Spleen (tissue), 7 donors: Measurements from ENCODE around the gene EFCAB12.
"Not testable (repeated sequence)": the region's sequence is repeated elsewhere in the genome, so short reads cannot be mapped to it uniquely, and the experiment has no call there.

ENCODE experiments used
- CTCF ChIP-seq, 11 experiments: fragments of 200-600 bp in 7 of 11; fragments of 450-650 bp in 4 of 11; sonication (generic) in 4 of 11; IDR thresholded peaks in 8 of 11; conservative IDR thresholded peaks in 3 of 11; 1 replicate in 7 of 11; 2 replicates in 4 of 11; pipeline versions ENCODE4 v1.4.0 to v1.8.0; 2016 to 2021; ENCODE audit warnings: antibody characterized with exemption in 11 of 11, inconsistent platforms in 4 of 11, mild to moderate bottlenecking in 1 of 11
- POLR2AphosphoS5 ChIP-seq, 3 donors: sonication (generic); formaldehyde crosslinking; IDR thresholded peaks; one replicate each; pipeline ENCODE4 v1.5.1; 2017; ENCODE audit warnings: antibody characterized with exemption in 3 of 3
- donor health status: DM: no; HTN: no; CAD: no; lungs with moderate emphysema.
- donor health status: DM: no; HTN: no; CAD: no.
- donor health status: DM: no; HTN: no; CAD: no.

DNA sequence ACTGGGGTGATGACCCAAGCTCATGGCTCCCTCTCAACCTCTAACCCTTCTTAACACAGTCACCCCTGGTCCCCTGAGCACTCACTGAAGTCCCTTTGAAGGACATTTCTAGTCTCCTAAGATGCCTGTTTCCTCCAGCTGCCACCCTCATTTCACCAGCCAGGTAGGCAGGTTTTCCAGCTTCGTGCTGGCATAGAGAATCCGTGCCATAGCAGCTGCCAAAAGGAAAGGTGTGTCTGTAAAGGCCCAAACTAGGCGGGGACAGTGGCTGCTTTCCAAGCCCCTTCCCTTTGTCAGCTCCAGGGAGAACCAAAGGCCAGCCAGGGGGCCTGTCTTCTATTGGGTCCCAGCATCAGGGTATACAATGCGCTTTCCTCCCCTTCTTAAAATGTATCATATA lies 36.9 kb downstream of the EFCAB12 start:
- not testable (repeated sequence) for TF ChIP-seq POLR2AphosphoS5 (IDR thresholded peaks at IDR 0.05); CTCF (IDR thresholded peaks at IDR 0.05 in 8 of 11, conservative IDR thresholded peaks at IDR 0.05 in 3 of 11)
